Measurements from ENCODE around the gene PHF1.

Gene PHF1

DNA sequence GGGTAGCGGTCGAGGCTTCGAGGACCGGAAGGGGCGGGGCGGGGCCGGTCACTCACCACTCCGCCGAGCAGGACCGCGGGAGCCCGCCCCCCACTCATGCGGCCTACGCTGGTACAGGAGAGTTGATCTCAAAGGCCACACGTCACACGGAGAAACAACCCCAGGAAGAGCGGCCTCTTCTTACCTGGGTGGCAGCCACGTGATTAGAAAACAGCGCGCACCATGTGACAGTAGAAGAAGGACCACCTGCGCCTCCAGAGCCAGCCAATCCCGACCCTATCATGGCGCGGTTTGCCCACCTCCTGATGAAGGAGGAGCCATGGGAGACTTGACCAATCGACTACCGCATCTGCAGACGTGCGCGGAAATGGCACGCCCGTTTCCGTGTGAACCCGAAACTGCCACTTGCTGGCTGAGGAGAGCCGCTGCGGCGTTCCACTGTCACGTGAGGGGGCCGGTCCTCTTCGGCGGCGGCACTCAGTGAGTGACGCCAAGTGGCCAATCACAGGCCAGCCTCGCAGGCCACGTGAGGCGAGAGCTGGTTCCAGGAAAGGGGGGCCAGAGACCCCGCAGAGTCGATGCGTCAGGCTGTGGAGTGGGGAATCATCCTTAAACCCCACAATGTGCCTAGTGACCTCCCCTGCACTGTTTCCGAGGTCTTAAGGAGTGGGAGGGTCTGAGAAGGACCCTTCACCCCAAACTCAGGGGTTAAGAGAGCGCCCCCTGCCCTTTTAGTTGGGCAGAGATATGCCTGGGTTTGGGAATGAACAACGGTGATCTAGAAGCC, 7.3 kb downstream of the PHF1 start, which contains the start of gene CUTA:
TSS of gene CUTA (minus strand) at position 205 of the 787 bp plus-strand sequence. CDS start at position 98, 107 bp downstream.
- H3K36me3 ChIP-seq (ENCODE audit: control insufficient read depth, insufficient read depth, low read length), result peaks cover 3% of the 10 kb centered on the region
- peak within 1 kb of the TSS; percentile 90 for H2BK5ac ChIP-seq (ENCODE audit: low read length)
- peak; percentile 100 for DNase-seq
- peak within 1 kb of the TSS; percentile 80 for H3K4me2 ChIP-seq (ENCODE audit: low read length)
- H3K23ac ChIP-seq (ENCODE audit: low read length), result no peak within 1 kb of the TSS
- H4K5ac ChIP-seq (ENCODE audit: low read length), result peak within 1 kb of the TSS; percentile 68
- peak within 1 kb of the TSS; percentile 81 for H3K9ac ChIP-seq (ENCODE audit: low read length)
- H3K79me1 ChIP-seq (ENCODE audit: low read length), result peaks cover 21% of the 10 kb centered on the region
- peak within 1 kb of the TSS; percentile 73 for H2AK5ac ChIP-seq (ENCODE audit: low read length)
- no CpG with 5 or more reads among the region's 51 CpGs for WGBS (ENCODE audit: extremely low coverage, insufficient coverage, low lambda C conversion rate)
- no peaks in the 10 kb centered on the region for H3K27me3 ChIP-seq (ENCODE audit: insufficient read depth, low read length, poor library complexity)
- peak within 1 kb of the TSS; percentile 67 for H3K4me3 ChIP-seq (ENCODE audit: low read length)
- no peak within 1 kb of the TSS for H4K8ac ChIP-seq (ENCODE audit: low read depth, low read length)
- peak within 1 kb of the TSS; percentile 34 for H3K18ac ChIP-seq (ENCODE audit: low read length)
- H3K56ac ChIP-seq (ENCODE audit: low read length), result peak within 1 kb of the TSS; percentile 90
- H3K79me2 ChIP-seq (ENCODE audit: control insufficient read depth, insufficient read depth, low read length), result peaks cover 27% of the 10 kb centered on the region
- H3K27ac ChIP-seq (ENCODE audit: low read depth, low read length), result peak within 1 kb of the TSS; percentile 76
- peak within 1 kb of the TSS; percentile 30 for H2BK120ac ChIP-seq (ENCODE audit: low read depth, low read length)
- H2BK15ac ChIP-seq (replicated peaks; ENCODE audit: low read depth), result no peak within 1 kb of the TSS
- H3K4ac ChIP-seq (ENCODE audit: low read depth, low read length), result peak within 1 kb of the TSS; percentile 66
- H3K4me1 ChIP-seq (ENCODE audit: control insufficient read depth, low read depth, low read length), result peaks cover 7% of the 10 kb centered on the region

DNA sequence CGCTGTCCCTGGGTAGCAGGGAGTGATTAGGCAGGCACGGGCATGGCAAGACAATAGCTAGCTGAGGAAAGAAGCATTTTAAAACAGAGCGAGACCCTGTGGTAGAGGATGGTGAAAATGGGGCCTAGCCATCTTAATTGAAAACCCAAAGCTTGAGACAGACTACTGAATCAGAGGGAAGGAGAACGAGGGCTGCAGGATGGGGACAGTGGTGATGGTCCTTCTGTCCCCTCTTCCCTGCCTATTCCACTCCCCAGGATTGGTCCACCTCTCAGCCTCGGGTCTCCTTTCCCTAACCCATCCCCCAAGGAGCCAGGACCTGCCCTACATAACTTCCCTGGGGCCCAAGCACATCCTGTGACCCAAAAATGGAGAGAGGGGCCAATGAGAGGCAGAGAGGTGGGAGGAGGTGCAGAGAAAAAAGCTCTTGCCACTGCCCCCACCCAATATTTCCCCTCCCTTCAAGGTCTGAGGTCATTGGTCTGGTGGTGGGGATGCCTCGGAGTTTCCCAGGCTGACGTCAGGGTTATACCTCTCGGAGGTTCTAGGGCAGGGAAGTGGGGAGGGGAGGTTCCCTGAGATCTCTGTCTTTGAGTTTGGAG, 8.0 kb downstream of the PHF1 start:
- Histone ChIP-seq H3K4me3 (ENCODE audit: low read length) (no peak overlapping the region), H3K36me3 (ENCODE audit: control insufficient read depth, insufficient read depth, low read length) (peaks cover 3% of the 10 kb centered on the region), H3K23ac (ENCODE audit: low read length) (no peak overlapping the region), H2AK5ac (ENCODE audit: low read length) (peak overlapping the region; percentile 73), H2BK5ac (ENCODE audit: low read length) (peak overlapping the region; percentile 90), H4K8ac (ENCODE audit: low read depth, low read length) (no peak overlapping the region), H3K56ac (ENCODE audit: low read length) (peak overlapping the region; percentile 90), H3K27ac (ENCODE audit: low read depth, low read length) (peak overlapping the region; percentile 76), H2BK15ac (replicated peaks; ENCODE audit: low read depth) (no peak overlapping the region), H2BK120ac (ENCODE audit: low read depth, low read length) (peak overlapping the region; percentile 30), H3K4me2 (ENCODE audit: low read length) (peak overlapping the region; percentile 80), H3K4ac (ENCODE audit: low read depth, low read length) (peak overlapping the region; percentile 48), H3K27me3 (ENCODE audit: insufficient read depth, low read length, poor library complexity) (no peaks in the 10 kb centered on the region), H3K79me2 (ENCODE audit: control insufficient read depth, insufficient read depth, low read length) (peaks cover 27% of the 10 kb centered on the region), H4K5ac (ENCODE audit: low read length) (peak overlapping the region; percentile 68), H3K18ac (ENCODE audit: low read length) (peak overlapping the region; percentile 34), H3K9ac (ENCODE audit: low read length) (peak overlapping the region; percentile 81), H3K79me1 (ENCODE audit: low read length) (peaks cover 21% of the 10 kb centered on the region), H3K4me1 (ENCODE audit: control insufficient read depth, low read depth, low read length) (peaks cover 7% of the 10 kb centered on the region)
- peak; percentile 90 for DNase-seq
- no CpG with 5 or more reads among the region's 8 CpGs for WGBS (ENCODE audit: extremely low coverage, insufficient coverage, low lambda C conversion rate)

DNA sequence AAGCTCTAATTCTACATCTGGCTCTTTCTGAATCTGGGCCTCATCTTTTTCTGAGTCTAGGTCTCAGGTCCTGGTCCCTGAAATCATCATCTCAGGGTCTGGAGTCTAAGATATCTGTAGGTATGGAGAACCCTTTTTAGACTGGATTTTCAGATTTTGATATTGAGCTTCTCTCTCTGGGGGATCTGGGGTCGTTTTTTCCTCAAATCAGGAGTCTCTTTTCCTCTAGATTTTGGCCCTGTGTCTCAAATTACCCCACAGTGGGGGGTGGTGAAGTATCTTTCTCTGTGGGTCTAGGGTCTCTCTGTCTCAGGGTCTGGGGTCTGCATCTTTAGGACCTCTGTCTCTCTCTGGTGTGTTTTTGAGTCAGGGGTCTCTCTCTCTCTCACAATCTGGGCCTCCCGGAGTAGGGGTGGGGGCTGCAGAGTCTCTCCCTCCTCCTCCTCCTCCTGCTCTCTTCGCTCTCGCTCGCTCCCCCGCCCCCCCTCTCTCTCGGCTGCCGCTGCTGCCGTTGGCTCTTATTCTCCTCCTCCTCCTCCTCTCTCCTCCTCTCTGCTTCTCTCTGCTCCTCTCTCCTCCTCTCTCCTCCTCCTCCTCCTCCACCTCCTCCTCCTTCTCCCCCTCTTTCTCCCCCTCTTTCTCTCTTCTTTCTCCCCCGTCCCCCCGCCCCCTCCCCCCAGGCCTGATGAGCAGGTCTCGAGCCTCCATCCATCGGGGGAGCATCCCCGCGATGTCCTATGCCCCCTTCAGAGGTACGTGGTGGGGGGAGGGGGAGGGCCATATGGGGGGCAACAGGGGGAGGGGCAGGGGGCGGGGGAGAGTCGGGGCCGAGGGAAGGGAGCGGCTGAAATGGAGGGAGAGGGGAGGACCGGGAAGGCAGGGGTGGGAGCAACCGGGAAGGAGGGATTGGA, 9.0 kb downstream of the PHF1 start, which contains the start of gene SYNGAP1:
TSS of gene SYNGAP1 (plus strand) at position 486 of the 911 bp plus-strand sequence. CDS start at position 686, 200 bp downstream.
- peak within 1 kb of the TSS; percentile 90 for H3K56ac ChIP-seq (ENCODE audit: low read length)
- no peak within 1 kb of the TSS for H4K5ac ChIP-seq (ENCODE audit: low read length)
- H3K79me1 ChIP-seq (ENCODE audit: low read length), result peaks cover 22% of the 10 kb centered on the region
- H3K4me1 ChIP-seq (ENCODE audit: control insufficient read depth, low read depth, low read length), result peaks cover 10% of the 10 kb centered on the region
- peak; percentile 71 for DNase-seq
- no peak within 1 kb of the TSS for H2AK5ac ChIP-seq (ENCODE audit: low read length)
- no peak within 1 kb of the TSS for H2BK15ac ChIP-seq (replicated peaks; ENCODE audit: low read depth)
- WGBS (ENCODE audit: extremely low coverage, insufficient coverage, low lambda C conversion rate), result no CpG with 5 or more reads among the region's 22 CpGs
- no peaks in the 10 kb centered on the region for H3K27me3 ChIP-seq (ENCODE audit: insufficient read depth, low read length, poor library complexity)
- peak within 1 kb of the TSS; percentile 64 for H2BK120ac ChIP-seq (ENCODE audit: low read depth, low read length)
- peak within 1 kb of the TSS; percentile 7 for H3K23ac ChIP-seq (ENCODE audit: low read length)
- peak within 1 kb of the TSS; percentile 76 for H3K27ac ChIP-seq (ENCODE audit: low read depth, low read length)
- no peaks in the 10 kb centered on the region for H3K36me3 ChIP-seq (ENCODE audit: control insufficient read depth, insufficient read depth, low read length)
- peak within 1 kb of the TSS; percentile 78 for H3K9ac ChIP-seq (ENCODE audit: low read length)
- peak within 1 kb of the TSS; percentile 63 for H3K4me2 ChIP-seq (ENCODE audit: low read length)
- peak within 1 kb of the TSS; percentile 75 for H3K4ac ChIP-seq (ENCODE audit: low read depth, low read length)
- H4K8ac ChIP-seq (ENCODE audit: low read depth, low read length), result no peak within 1 kb of the TSS
- peak within 1 kb of the TSS; percentile 48 for H3K4me3 ChIP-seq (ENCODE audit: low read length)
- H3K79me2 ChIP-seq (ENCODE audit: control insufficient read depth, insufficient read depth, low read length), result peaks cover 27% of the 10 kb centered on the region
- peak within 1 kb of the TSS; percentile 12 for H2BK5ac ChIP-seq (ENCODE audit: low read length)
- H3K18ac ChIP-seq (ENCODE audit: low read length), result peak within 1 kb of the TSS; percentile 92

DNA sequence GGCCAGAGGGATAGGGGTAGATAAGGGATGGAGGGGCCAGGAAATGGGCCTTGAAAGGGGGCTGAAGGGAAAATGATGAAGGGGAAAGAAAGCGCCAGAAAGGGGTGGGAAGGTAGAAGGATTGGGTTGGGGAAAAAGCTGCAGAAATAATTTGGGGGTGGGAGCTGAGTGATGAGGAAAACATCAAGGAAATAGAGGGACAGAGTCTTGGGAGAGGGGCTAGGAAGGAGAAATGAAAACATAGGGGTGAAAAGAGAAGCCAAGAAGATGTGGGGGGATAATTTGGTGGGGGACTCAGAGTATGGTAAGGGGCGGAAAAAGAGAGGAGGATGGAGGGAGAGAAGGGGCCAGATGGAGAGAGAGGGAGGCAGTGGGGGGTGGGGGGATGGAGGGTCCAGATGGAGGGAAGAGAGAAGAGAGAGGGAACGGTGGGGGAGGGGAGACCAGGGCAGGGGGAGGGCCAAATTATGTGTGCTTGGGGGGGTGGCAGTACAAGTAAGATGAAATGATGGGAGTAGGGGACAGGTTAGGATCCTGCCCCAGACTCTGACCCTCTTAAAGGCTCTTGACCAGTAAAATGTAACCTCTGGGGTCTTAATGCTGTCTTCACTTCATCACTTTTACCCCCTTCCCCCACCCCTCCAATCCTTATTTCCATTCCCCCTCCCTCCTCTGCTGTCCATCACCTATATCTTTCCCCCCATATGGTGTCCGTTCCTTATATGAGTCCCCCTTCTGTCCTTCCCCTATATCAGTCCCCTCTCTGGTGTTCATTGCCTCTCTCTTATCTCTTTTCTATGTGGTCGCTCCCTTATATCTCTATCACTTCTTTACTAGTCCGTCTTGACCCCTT, 9.9 kb downstream of the PHF1 start:
- H3K79me2 ChIP-seq (ENCODE audit: control insufficient read depth, insufficient read depth, low read length), result peaks cover 22% of the 10 kb centered on the region
- no peak overlapping the region for H2BK5ac ChIP-seq (ENCODE audit: low read length)
- WGBS (ENCODE audit: extremely low coverage, insufficient coverage, low lambda C conversion rate), result no CpG with 5 or more reads among the region's 6 CpGs
- H3K27me3 ChIP-seq (ENCODE audit: insufficient read depth, low read length, poor library complexity), result no peaks in the 10 kb centered on the region
- H3K27ac ChIP-seq (ENCODE audit: low read depth, low read length), result no peak overlapping the region
- peak overlapping the region; percentile 78 for H3K9ac ChIP-seq (ENCODE audit: low read length)
- H3K36me3 ChIP-seq (ENCODE audit: control insufficient read depth, insufficient read depth, low read length), result no peaks in the 10 kb centered on the region
- H3K56ac ChIP-seq (ENCODE audit: low read length), result peak overlapping the region; percentile 76
- H2AK5ac ChIP-seq (ENCODE audit: low read length), result no peak overlapping the region
- peak; percentile 33 for DNase-seq
- H3K4ac ChIP-seq (ENCODE audit: low read depth, low read length), result peak overlapping the region; percentile 75
- H2BK120ac ChIP-seq (ENCODE audit: low read depth, low read length), result peak overlapping the region; percentile 64
- H3K4me3 ChIP-seq (ENCODE audit: low read length), result peak overlapping the region; percentile 48
- no peak overlapping the region for H2BK15ac ChIP-seq (replicated peaks; ENCODE audit: low read depth)
- no peak overlapping the region for H4K5ac ChIP-seq (ENCODE audit: low read length)
- peak overlapping the region; percentile 7 for H3K23ac ChIP-seq (ENCODE audit: low read length)
- peak overlapping the region; percentile 92 for H3K18ac ChIP-seq (ENCODE audit: low read length)
- peaks cover 22% of the 10 kb centered on the region for H3K79me1 ChIP-seq (ENCODE audit: low read length)
- H3K4me1 ChIP-seq (ENCODE audit: control insufficient read depth, low read depth, low read length), result peaks cover 14% of the 10 kb centered on the region
- H3K4me2 ChIP-seq (ENCODE audit: low read length), result peak overlapping the region; percentile 63
- no peak overlapping the region for H4K8ac ChIP-seq (ENCODE audit: low read depth, low read length)

DNA sequence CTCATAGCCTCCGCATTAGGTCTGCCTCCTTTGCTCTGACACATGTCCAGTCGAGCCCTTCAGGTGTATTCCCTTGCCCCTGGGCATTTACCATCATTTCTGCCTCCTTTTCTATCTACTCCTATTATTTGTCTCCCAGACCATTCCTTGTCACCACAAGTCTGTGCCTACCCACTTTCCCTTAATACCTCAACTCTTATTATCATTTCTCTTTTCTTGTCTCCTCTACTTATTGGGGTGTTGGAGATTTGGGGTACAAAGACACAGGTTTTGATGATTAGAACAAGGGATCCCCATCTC, 10.5 kb downstream of the PHF1 start:
- no peak overlapping the region for H3K23ac ChIP-seq (ENCODE audit: low read length)
- no peak overlapping the region for H3K18ac ChIP-seq (ENCODE audit: low read length)
- H3K79me2 ChIP-seq (ENCODE audit: control insufficient read depth, insufficient read depth, low read length), result peaks cover 18% of the 10 kb centered on the region
- no peak overlapping the region for H2BK5ac ChIP-seq (ENCODE audit: low read length)
- no peak overlapping the region for H2AK5ac ChIP-seq (ENCODE audit: low read length)
- H4K5ac ChIP-seq (ENCODE audit: low read length), result no peak overlapping the region
- no peaks in the 10 kb centered on the region for H3K36me3 ChIP-seq (ENCODE audit: control insufficient read depth, insufficient read depth, low read length)
- H3K27me3 ChIP-seq (ENCODE audit: insufficient read depth, low read length, poor library complexity), result no peaks in the 10 kb centered on the region
- no peak overlapping the region for H3K4me2 ChIP-seq (ENCODE audit: low read length)
- no peak overlapping the region for H3K4ac ChIP-seq (ENCODE audit: low read depth, low read length)
- no peak overlapping the region for H3K9ac ChIP-seq (ENCODE audit: low read length)
- H3K4me1 ChIP-seq (ENCODE audit: control insufficient read depth, low read depth, low read length), result peaks cover 14% of the 10 kb centered on the region
- H2BK15ac ChIP-seq (replicated peaks; ENCODE audit: low read depth), result no peak overlapping the region
- no peak overlapping the region for H2BK120ac ChIP-seq (ENCODE audit: low read depth, low read length)
- no peak overlapping the region for H3K27ac ChIP-seq (ENCODE audit: low read depth, low read length)
- WGBS (ENCODE audit: extremely low coverage, insufficient coverage, low lambda C conversion rate), result no CpG with 5 or more reads among the region's 2 CpGs
- H3K79me1 ChIP-seq (ENCODE audit: low read length), result peaks cover 19% of the 10 kb centered on the region
- no peak overlapping the region for H3K4me3 ChIP-seq (ENCODE audit: low read length)
- no peak for DNase-seq
- H3K56ac ChIP-seq (ENCODE audit: low read length), result no peak overlapping the region
- H4K8ac ChIP-seq (ENCODE audit: low read depth, low read length), result no peak overlapping the region
